Left colon (tissue), 2 donors: ENCODE results near the gene DLGAP1. TPM values are rescaled to one million over a fixed set of nuclear protein-coding genes. Genes with fewer than 3 reads are reported as not detected.
A peak's percentile ranks its signal among the peaks of the same experiment; 100 is the strongest.
"Not testable (repeated sequence)": the region's sequence is repeated elsewhere in the genome, so short reads cannot be mapped to it uniquely, and the experiment has no call there.

Source experiments
- ATAC-seq: fragments of 200-7000 bp; cut with Tn5 transposase; one replicate; pipeline ENCODE4 v1.9.1; 2020; ENCODE audit warnings: mild to moderate bottlenecking, moderate library complexity
- DNase-seq, 2 donors: peaks; one replicate each; pipeline ENCODE4 v3.0.0-alpha.2; 2020
- intact Hi-C, 2 donors: fragments of 100-400 bp; cut with DNase I in 1 of 2; cut with micrococcal nuclease in 1 of 2; formaldehyde crosslinking; loops; one replicate each; pipeline versions ENCODE4 v1.11.2 to v1.14.0; 2022; cut with DNase I, micrococcal nuclease
- total RNA-seq, 2 donors: library from RNA; stranded (reverse); fragmentation: NEBNext Ultra II Directional; extraction: Animal tissue kit (Norgen Biotek cat#: 25700); gene quantifications; one replicate each; pipeline ENCODE4 v1.2.1, GENCODE V29; 2021
- donor health status: DM: no; HTN: no; CAD: no.
- donor health status: DM: yes; HTN: yes; CAD: no.

DLGAP1 gene
- total RNA-seq, 2 donors from 2014 or later: 0.95 to 2.2 TPM

GRCh38 chr18:3494569-3494968 lies 960.5 kb downstream of the DLGAP1 start:
- DNase-seq (no peak), ATAC-seq (no peak)

DNA sequence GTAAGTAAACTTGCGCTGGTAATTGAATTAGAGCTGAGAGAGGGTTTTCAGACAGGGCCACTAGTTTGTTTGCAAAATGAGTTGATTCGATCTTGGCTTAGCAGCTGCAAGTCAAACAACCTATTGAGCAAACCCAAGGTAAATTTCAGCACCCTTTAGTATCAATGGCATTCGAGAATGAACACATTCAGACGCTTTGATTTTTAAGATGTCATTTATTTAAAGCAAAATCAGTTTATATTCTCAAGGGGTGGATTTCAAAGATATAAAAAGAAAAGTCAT lies 960.9 kb downstream of the DLGAP1 start:
- intact Hi-C loops: no loop called here
- no peak for ATAC-seq
- no peak for DNase-seq

More at GRCh38 chr18:3494569-3494968, 960.5 kb downstream of the DLGAP1 start:
- intact Hi-C loops: no loop called here

DNA sequence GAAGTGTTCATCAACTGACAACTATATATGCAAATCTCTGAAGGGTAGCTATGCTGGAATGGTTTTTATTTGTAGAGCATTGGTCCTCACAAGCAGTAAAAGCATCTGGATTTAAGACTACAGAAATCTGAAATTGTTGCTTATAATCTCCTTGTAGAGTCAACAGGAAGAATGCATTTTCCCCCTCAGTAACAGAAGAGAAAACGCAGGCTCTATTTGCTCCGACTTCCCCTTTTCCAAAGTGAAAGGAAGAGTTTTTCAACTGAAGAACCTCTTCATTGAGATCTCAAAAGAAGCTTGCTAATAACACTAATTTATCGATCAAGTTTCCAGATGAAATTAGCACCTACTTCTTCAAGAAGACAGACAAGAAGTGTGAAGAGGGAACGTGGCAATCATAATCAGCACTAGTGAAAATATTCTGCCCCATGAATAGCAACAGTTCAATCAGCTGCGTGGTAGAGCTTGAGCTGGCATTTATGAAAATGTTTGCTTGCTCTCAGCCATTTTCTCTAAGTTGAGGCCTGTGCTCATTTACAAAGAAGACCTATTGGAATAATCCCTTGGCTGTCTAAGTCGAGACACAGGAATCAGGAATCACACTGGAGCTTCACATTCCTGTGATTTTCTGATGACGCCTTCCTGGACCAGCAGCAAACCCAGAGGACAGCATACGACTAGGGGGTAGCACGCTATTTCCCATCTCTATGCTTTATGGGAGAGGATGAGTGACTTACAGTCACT lies 961.4 kb downstream of the DLGAP1 start:
- intact Hi-C loops: no loop called here
- no peak for ATAC-seq
- DNase-seq: no peak

DNA sequence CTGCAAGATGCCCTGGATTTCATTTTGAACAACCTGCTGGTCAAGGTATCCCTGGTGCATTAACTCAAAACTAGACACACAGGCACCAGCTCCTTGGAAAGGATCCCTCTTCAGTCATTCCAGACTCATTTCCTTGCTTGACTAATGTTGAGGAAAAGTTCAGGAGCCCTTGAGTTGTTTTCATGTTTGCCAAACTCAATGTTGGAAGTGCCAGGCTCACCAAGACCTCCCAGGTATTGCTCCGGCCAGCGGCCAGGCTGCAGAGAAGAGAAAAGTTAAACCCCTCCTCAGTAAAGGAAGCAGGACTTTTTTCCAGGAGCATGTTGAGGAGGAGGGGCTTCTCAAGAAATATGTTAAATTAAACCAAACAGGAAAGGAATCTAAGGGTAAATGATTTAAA lies 962.4 kb downstream of the DLGAP1 start:
- intact Hi-C loops: no loop called here
- DNase-seq: no peak
- ATAC-seq: no peak

DNA sequence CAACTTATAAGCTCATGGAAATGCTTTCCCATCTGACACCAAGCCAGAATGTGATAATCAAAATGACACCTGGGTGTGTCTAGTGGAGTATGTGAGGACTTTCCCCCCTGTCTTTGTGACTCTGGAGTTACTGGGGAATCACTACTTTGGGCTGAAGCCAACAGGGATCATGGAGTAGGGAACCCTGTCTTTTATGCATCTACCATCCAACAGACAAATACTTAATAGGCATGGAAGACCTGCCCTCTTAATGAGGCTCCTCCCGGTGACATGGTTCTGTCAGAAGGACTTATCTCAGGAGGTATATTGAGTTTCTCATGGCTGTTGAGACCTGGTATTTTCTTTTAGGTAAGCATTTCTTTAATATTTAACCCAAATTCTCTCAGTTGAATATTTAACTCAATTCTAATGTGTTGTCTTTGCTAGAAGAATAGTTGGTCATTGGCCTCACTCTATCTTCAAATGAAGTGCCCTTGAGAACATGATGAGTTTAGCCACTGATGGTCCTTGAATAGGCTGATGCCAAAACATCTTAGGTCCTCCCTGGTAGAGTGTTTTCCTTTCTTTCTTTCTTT lies 963.0 kb downstream of the DLGAP1 start:
- peak; percentile 67 for ATAC-seq

GRCh38 chr18:3489462-3489861 lies 965.6 kb downstream of the DLGAP1 start:
- DNase-seq (no peak), ATAC-seq (no peak)
- intact Hi-C loops: no loop called here

More for the DNA sequence above, 963.0 kb downstream of the DLGAP1 start:
- DNase-seq: no peak
- intact Hi-C loops: no loop called here

DNA sequence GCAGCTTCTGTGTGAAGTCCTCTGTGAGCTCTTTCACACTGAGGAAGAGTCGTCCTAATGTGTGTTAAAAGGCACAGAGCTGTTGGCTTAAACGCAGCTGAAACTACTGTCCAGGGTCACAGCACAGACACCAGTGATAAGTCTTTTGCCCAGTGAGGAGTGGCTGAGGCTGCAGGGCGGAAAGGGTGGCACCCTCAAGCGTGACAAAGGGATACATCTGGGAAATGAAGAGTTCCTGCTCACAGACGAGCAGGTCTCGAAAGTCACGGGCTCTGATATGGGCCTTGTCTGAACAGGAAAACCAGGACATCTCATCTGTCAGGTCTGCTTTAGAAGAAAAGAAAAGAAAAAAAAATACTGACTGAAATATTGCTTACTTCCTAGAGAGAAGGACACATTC lies 968.6 kb downstream of the DLGAP1 start:
- intact Hi-C loops: no loop called here
- ATAC-seq: no peak
- DNase-seq: no peak

GRCh38 chr18:3485153-3486149 lies 969.7 kb downstream of the DLGAP1 start:
- intact Hi-C loops: no loop called here
- ATAC-seq (no peak), DNase-seq (no peak)

DNA sequence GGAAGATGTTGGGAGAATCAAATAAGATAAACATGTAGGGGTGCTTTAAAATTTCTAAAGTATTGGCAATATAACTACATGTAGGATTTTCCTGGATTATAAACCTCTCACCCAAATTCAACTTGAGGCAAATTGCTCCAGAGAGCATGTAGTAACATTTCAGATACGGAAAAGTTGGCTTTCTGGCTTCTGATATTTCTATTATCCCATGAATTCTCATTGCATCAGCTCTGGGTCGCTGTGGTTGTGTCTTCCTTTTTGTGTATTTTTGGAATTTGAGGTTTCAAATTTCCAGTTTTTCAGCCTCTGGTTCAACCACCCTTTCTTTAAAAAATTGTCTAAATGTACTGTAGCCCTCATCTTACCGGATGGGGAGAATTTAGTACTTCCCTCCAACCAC lies 972.8 kb downstream of the DLGAP1 start:
- intact Hi-C loops: no loop called here
- ATAC-seq (no peak), DNase-seq (no peak)

- peak in 1 of 2 donors; percentile 33 for DNase-seq
- ATAC-seq: peak; percentile 41
- intact Hi-C loops: no loop called here
Measured at GRCh38 chr18:3481696-3482210, 973.4 kb downstream of the DLGAP1 start.

GRCh38 chr18:3480827-3481573 lies 974.1 kb downstream of the DLGAP1 start:
- intact Hi-C loops: no loop called here
- DNase-seq (no peak), ATAC-seq (no peak)

DNA sequence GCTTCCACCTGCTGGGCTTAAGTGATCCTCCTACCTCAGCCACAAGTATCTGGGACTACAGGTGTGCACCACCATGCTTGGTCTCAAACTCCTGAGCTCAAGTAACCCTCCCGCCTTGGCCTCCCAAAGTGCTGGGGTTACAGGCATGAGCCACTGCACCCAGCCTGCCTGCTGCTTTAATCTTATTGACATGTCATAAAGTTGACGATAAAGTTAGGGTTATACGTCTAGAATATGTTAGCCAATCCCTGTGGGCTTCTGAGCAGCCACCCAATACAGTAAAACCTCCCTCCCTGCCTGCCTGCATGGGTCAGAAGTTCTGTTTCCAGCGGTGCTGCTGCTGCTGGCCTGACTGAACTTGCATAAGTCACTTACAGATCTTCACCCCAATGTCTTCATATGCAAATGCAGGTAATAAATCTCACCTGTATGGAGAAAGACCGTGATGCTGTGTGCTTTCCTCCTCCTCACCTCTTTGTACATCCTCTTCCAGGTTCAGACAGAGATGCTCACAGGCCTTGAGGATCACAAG lies 975.1 kb downstream of the DLGAP1 start:
- ATAC-seq (peak; percentile 82), DNase-seq (peak; percentile 29)
- intact Hi-C loops: no loop called here

- ATAC-seq (peak; percentile 73), DNase-seq (no peak)
- intact Hi-C loops: no loop called here
Measured at GRCh38 chr18:3478262-3478978, 976.7 kb downstream of the DLGAP1 start.

GRCh38 chr18:3472681-3473544 lies 982.2 kb downstream of the DLGAP1 start:
- intact Hi-C loops: no loop called here
- DNase-seq (no peak), ATAC-seq (no peak)

GRCh38 chr18:3472121-3472520 lies 983.0 kb downstream of the DLGAP1 start:
- DNase-seq, intact Hi-C loops, ATAC-seq: not testable (repeated sequence)

DNA sequence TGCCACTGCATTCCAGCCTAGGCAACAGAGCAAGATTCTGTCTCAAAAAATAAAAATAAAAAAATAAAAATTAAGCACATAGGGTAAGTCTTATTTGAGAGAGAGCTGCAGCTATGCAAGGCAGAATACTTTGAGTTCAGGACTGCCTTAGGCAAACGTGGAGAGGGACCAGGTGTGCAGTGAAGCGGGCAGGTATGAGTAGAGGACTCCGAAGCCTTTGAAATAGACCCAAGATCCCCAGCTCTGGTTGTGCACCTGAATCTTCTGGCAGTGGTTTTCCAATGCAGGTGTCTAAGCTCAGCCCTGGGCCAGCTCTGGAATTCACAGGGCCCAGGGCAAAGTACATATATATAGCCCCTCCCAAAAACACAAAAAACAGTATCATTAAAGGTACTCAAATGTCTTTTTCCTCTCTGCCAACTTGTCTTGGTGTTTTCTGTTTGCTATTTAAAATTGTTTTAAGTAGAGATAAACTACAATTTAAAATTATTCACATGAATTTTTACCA lies 983.9 kb downstream of the DLGAP1 start:
- DNase-seq: no peak
- peak; percentile 85 for ATAC-seq
- intact Hi-C loops: no loop called here

- intact Hi-C loops: no loop called here
- peak; percentile 42 for ATAC-seq
- DNase-seq: no peak
Measured at GRCh38 chr18:3468833-3469232, 986.3 kb downstream of the DLGAP1 start.
